Stimulated activated naive CD8-positive, alpha-beta T cell treated with anti-CD3 and anti-CD28 coated beads, Interleukin-15, amount 100 ng/mL, for 72 hours (primary cell): ENCODE data around the gene ZXDB.
"Not testable (repeated sequence)": the region's sequence is repeated elsewhere in the genome, so short reads cannot be mapped to it uniquely, and the experiment has no call there.

ENCODE experiments used
- ATAC-seq: fragments of 150-1000 bp; cut with Tn5 transposase; 2 replicates; pipeline ENCODE4 v1.10.0; 2021; ENCODE audit warnings: mild to moderate bottlenecking, moderate library complexity
- DNase-seq, 2 donors: peaks; one replicate each; pipeline ENCODE4 v3.0.0; 2021 to 2022
- H3K27ac Mint-ChIP-seq, 2 donors: one replicate each; pipeline ENCODE4 v1.8.0; 2022; ENCODE audit warnings: mild to moderate bottlenecking in 2 of 2, mixed read lengths in 2 of 2, moderate library complexity in 2 of 2
- H3K27me3 Mint-ChIP-seq: one replicate; pipeline ENCODE4 v1.8.0; 2022; ENCODE audit warnings: mixed read lengths
- H3K4me1 Mint-ChIP-seq: one replicate; pipeline ENCODE4 v1.8.0; 2022; ENCODE audit warnings: mild to moderate bottlenecking, mixed read lengths
- H3K4me3 Mint-ChIP-seq, 2 donors: one replicate each; pipeline ENCODE4 v1.8.0; 2022; ENCODE audit warnings: mild to moderate bottlenecking in 2 of 2, mixed read lengths in 2 of 2, moderate library complexity in 1 of 2
- H3K9me3 Mint-ChIP-seq, 2 donors: one replicate each; pipeline ENCODE4 v1.8.0; 2022; ENCODE audit warnings: mixed read lengths in 2 of 2

ZXDB gene

DNA sequence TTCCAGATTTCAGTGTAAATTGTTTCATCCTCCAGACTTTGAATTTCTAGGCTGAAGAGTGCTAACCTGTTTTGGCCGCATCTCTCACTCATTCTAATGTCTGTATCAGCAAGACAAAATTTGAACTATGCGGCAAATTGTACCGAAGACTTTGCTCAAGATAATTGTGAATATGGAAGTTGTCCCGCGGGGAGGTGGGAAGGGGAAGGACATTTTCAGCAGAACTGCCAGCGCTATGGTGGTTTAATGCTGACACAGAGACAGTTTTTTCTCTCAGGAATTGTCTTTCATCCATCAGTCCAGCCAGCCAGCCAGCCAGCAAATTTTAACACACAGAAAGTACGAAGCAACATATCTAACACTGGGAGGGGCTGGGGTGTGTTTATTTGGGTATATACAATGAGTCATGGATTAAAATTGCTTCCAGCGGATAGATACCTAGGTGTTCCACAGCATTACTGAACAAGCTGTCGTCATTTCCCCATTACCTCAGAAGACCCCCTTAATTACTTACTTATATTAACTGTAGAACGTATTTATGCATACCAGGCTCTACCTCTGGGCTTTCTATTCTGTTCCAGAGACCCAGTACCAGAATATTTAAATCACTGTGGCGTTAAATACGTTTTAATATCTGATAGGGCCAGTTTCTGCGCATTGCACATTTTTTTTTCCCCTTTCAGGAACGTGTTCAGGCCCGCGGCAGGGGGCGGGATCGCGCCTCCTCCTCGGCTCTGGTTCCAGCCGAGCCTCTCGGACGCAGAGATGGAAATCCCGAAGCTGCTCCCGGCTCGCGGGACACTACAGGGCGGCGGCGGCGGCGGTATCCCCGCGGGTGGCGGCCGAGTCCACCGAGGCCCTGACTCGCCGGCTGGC, at the start of gene ZXDB:
Gene ZXDB, plus strand, starts transcription at position 728 of the 876 bp plus-strand sequence. Its CDS starts 38 bp downstream, at position 766.
- Mint-ChIP-seq H3K4me1 (peaks cover 19% of the 10 kb centered on the region), H3K27ac (peak within 1 kb of the TSS; percentile 96 to 99), H3K4me3 (peak within 1 kb of the TSS; percentile 77 to 91)
- peak; percentile 68 for ATAC-seq
- peak; percentile 5 to 9 for DNase-seq
- not testable (repeated sequence) for H3K9me3 Mint-ChIP-seq, H3K27me3 Mint-ChIP-seq

DNA sequence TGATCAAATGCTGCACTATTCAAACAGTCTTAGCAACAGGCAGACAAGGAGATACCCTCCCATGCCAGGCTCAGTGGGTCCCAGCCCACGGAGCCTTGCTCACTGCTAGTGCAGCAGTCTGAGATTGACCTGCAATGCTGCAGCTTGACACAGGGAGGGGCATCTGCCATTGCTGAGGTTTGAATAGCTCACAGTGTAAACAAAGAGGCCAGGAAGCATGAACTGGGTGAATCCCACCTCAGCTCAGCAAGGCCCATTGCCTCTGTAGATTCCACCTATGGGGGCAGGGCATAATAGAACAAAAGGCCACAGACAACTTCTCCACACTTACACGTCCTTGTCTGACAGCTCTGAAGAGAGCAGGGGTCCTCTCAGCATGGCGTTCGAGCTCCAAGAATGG, 26.6 kb upstream of the ZXDB start:
- Mint-ChIP-seq H3K4me1 (no peaks in the 10 kb centered on the region), H3K4me3 (no peak overlapping the region), H3K9me3 (peaks cover 0 to 2% of the 10 kb centered on the region in 2 donors), H3K27ac (no peak overlapping the region), H3K27me3 (no peaks in the 10 kb centered on the region)
- DNase-seq (no peak), ATAC-seq (no peak)

DNA sequence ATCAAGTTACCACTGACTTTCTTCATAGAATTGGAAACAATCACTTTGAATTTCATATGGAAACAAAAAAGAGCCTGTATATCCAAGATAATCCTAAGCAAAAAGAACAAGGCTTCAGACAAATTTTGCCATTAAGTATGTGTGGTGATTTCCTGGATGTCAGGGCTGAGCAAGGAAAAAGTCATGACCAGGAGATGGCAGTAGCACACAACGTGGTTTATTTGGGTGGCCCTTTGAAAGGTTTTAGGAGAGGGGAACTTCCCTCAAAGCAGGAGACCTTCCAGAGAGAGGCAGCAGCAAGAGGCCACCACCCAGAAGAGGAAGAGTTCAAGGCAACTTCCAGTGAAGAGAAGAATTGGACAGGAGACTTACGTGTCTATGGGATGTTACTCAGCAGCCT, 18.1 kb upstream of the ZXDB start:
- Mint-ChIP-seq H3K9me3 (no peaks in the 10 kb centered on the region), H3K4me1 (peaks cover 6% of the 10 kb centered on the region), H3K27ac (no peak overlapping the region), H3K4me3 (no peak overlapping the region), H3K27me3 (no peaks in the 10 kb centered on the region)
- no peak for DNase-seq
- ATAC-seq, result no peak

DNA sequence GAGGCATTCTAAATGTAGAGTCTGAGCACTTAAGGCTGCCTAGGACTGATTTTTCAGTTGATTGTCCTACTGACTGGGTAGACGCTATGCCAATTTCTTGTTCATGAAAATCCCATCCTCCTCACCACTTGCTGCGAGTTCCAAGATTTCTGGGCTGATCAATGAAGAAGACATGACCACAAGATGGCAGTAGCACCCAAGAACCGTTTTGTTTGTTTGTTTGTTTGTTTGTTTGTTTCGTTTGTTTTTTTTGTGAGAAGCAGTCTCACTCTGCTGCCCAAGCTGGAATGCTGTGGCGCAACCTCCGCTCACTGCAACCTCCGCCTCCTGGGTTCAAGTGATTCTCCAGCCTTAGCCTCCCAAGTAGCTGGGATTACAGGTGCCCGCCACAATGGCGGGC, 8.9 kb upstream of the ZXDB start:
- DNase-seq, H3K4me1 Mint-ChIP-seq, H3K27me3 Mint-ChIP-seq, H3K4me3 Mint-ChIP-seq, ATAC-seq, H3K9me3 Mint-ChIP-seq, H3K27ac Mint-ChIP-seq: not testable (repeated sequence)

DNA sequence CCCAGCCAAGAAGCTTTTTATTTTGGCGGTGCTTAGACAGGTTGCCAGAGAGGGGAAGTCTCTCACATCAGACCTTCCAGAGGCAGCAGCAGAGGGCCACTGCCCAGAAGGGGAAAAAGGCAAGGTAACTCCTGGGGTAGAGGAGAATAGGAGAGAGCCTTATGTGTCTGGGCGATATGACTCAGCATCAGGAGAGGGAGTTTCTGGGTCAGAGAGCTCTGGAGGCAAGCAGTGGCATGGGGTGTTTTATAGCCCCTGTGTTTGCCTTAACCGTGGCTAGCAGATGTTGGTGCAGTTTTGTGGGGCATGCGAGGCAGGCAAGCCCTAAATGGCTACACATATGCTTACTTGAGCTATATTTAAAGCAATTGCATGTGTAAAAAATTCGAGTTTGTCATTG, 8.3 kb upstream of the ZXDB start:
- peak overlapping the region in 1 of 2 donors; percentile 9 for H3K27ac Mint-ChIP-seq
- H3K4me1 Mint-ChIP-seq, result no peaks in the 10 kb centered on the region
- H3K27me3 Mint-ChIP-seq, result no peaks in the 10 kb centered on the region
- no peak overlapping the region for H3K4me3 Mint-ChIP-seq
- H3K9me3 Mint-ChIP-seq, result no peaks in the 10 kb centered on the region
- DNase-seq (no peak), ATAC-seq (no peak)

DNA sequence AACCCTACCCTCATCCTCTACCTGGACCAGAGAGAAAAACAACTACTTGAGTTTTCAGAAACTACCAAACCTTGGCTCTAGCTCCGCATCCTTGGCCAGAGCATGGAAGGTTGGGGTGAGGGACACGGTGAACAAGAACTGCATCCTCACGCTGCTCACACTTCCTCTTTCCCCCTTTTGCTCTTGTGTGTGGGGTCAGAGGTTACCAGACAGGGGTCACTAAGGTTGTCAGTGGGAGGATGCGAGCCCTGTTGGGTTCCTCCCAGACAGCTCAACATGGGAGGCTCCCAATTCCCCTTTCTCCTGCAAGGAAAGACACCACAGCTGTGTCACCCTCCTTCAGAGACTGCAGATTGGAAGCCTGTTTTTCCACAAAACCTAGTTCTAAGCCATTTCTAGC, 5.5 kb upstream of the ZXDB start:
- H3K9me3 Mint-ChIP-seq, result no peaks in the 10 kb centered on the region
- no peak overlapping the region for H3K27ac Mint-ChIP-seq
- no peaks in the 10 kb centered on the region for H3K4me1 Mint-ChIP-seq
- no peak overlapping the region for H3K4me3 Mint-ChIP-seq
- H3K27me3 Mint-ChIP-seq, result no peaks in the 10 kb centered on the region
- ATAC-seq, result no peak
- no peak for DNase-seq

DNA sequence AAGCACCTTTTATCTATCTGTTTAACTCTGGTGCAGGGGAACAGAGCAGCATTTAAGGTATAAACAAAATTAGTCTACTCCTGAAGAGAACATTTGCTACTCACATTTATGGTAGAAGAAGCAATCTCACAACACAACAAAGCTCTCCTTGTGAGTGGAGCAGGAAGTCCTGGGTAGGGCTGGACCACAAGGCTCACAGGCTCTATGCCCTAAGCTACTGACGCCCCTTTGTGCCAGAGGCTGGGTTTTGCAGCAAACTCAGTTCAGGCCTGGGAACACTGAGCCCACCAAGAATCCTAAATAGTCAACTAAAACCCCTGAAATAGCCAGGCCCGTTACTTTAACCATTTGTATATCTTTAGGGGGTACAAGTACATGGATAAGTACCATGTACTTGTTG, 4.7 kb upstream of the ZXDB start:
- DNase-seq, result no peak
- Mint-ChIP-seq H3K4me3 (no peak overlapping the region), H3K4me1 (no peaks in the 10 kb centered on the region), H3K27me3 (no peaks in the 10 kb centered on the region), H3K9me3 (no peaks in the 10 kb centered on the region), H3K27ac (no peak overlapping the region)
- ATAC-seq, result no peak

DNA sequence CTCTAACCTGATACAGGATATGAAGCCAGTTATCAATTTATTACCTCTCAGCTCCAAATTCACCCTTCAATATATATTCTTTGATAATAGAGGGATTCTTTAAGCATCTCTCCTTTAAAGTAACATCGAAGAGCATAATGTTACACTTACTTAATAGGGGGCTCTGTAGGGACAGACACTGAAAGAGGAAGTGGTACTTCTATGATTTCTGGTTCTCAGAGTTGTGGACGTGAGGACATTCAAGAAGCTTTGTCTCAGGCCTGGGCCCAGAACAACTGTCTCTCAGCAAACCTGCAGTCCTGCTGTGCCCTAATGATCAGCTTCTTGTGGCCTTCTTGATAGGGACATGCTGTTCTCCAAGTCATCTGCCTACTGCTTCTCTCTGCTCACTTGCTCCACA, 4.2 kb upstream of the ZXDB start:
- no peak for ATAC-seq
- no peaks in the 10 kb centered on the region for H3K4me1 Mint-ChIP-seq
- no peaks in the 10 kb centered on the region for H3K9me3 Mint-ChIP-seq
- H3K27me3 Mint-ChIP-seq, result no peaks in the 10 kb centered on the region
- no peak overlapping the region for H3K4me3 Mint-ChIP-seq
- H3K27ac Mint-ChIP-seq, result no peak overlapping the region
- DNase-seq, result no peak

DNA sequence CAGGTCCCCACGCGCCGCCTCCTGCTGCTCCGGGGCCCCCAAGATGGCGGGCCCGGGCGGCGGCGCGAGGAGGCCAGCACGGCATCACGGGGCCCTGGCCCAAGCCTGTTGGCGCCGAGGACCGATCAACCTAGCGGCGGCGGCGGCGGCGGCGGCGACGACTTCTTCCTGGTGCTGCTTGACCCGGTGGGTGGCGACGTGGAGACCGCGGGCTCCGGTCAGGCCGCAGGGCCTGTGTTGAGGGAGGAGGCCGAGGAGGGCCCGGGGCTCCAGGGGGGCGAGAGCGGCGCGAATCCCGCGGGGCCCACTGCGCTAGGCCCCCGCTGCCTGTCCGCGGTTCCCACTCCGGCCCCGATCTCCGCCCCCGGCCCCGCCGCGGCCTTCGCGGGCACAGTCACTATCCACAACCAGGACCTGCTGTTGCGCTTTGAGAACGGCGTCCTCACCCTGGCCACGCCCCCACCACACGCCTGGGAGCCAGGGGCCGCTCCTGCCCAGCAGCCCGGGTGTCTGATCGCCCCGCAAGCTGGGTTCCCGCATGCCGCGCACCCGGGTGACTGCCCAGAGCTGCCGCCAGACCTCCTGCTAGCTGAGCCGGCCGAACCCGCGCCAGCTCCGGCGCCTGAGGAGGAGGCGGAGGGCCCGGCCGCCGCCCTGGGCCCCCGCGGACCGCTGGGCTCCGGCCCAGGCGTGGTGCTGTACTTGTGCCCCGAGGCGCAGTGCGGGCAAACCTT, 516 bp downstream of the ZXDB start:
- DNase-seq (peak; percentile 47 to 51), ATAC-seq (peak; percentile 86)
- H3K9me3 Mint-ChIP-seq, H3K27me3 Mint-ChIP-seq, H3K27ac Mint-ChIP-seq: not testable (repeated sequence)
- Mint-ChIP-seq H3K4me1 (peaks cover 22% of the 10 kb centered on the region), H3K4me3 (peak overlapping the region; percentile 44 to 68)

DNA sequence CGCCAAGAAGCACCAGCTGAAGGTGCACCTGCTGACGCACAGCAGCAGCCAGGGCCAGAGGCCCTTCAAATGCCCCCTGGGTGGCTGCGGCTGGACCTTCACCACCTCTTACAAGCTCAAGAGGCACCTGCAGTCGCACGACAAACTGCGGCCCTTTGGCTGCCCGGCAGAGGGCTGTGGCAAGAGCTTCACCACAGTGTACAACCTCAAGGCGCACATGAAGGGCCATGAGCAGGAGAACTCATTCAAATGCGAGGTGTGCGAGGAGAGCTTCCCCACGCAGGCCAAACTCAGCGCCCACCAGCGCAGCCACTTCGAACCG, 1.0 kb downstream of the ZXDB start:
- H3K4me1 Mint-ChIP-seq, result peaks cover 22% of the 10 kb centered on the region
- DNase-seq (peak; percentile 13 to 46), ATAC-seq (peak; percentile 61)
- H3K27me3 Mint-ChIP-seq, H3K9me3 Mint-ChIP-seq: not testable (repeated sequence)
- peak overlapping the region; percentile 44 to 59 for H3K4me3 Mint-ChIP-seq
- H3K27ac Mint-ChIP-seq, result peak overlapping the region in 1 of 2 donors; percentile 12

DNA sequence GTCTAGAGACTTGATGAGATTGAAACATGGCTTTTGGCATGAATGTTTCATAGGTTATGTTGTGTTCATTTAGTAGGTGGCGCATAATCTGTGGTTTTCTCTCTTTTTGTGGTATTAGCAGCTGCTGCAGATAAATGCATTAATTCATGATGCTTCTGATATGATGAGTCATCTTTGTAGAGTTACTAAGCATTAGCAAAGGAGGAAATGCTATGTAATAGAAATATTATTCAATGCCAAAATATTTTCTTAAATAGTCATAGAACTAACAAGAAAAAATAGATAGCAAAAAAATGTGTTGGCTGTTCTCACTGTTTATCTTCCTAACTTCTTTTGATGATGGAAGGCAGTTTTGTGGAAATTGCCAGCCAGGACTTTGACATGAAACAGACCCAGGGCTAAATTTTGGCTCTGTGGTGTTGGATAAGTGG, 3.6 kb downstream of the ZXDB start:
- no peak for ATAC-seq
- H3K9me3 Mint-ChIP-seq, result peaks cover 6 to 8% of the 10 kb centered on the region in 2 donors
- H3K27ac Mint-ChIP-seq, result peak overlapping the region; percentile 22 to 63
- no peak for DNase-seq
- peaks cover 22% of the 10 kb centered on the region for H3K4me1 Mint-ChIP-seq
- no peaks in the 10 kb centered on the region for H3K27me3 Mint-ChIP-seq
- H3K4me3 Mint-ChIP-seq, result peak overlapping the region; percentile 36 to 76

DNA sequence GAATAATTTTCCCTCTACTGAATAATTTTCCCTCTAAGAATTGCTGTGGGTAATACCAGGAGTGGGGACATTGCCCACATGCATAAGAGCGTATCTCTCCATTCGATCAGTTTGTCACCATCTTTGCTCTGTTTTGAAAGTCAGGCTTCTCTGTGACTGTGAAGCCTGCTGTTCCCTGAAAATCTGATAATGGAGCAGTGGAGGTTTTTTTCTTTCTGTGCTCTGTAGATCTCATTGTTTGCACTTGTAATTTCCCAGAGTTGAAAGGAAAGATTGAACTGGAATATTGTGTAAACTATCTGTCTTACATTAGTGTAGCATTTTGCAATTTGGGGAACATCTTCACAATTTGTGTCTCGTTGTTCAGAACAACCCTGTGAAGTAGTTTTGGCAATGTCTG, 4.3 kb downstream of the ZXDB start:
- peak overlapping the region; percentile 45 to 56 for H3K4me3 Mint-ChIP-seq
- H3K27ac Mint-ChIP-seq, result peak overlapping the region in 1 of 2 donors; percentile 1
- peaks cover 6 to 8% of the 10 kb centered on the region in 2 donors for H3K9me3 Mint-ChIP-seq
- no peaks in the 10 kb centered on the region for H3K27me3 Mint-ChIP-seq
- H3K4me1 Mint-ChIP-seq, result peaks cover 22% of the 10 kb centered on the region
- ATAC-seq (no peak), DNase-seq (no peak)

DNA sequence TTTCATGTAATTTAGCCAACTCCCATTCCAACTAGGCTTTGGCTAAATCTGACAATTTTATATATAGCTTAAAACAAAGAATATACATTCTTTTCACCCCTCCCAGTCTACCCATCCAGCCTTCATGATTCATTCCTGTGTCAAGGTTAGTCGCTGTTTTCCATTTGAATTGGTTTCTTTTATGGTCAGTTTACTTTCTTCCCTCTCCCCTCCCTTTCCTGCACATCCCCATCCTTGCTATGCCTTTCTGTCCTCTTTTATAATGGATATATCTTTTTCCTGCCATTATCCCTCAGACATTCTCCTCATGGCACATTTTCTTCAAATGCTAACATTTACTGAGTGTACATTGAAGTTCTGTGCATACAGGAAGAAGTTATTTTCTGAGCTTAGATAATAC, 4.7 kb downstream of the ZXDB start:
- peaks cover 6 to 8% of the 10 kb centered on the region in 2 donors for H3K9me3 Mint-ChIP-seq
- no peak for ATAC-seq
- DNase-seq, result no peak
- peak overlapping the region; percentile 37 to 45 for H3K4me3 Mint-ChIP-seq
- peaks cover 22% of the 10 kb centered on the region for H3K4me1 Mint-ChIP-seq
- no peaks in the 10 kb centered on the region for H3K27me3 Mint-ChIP-seq
- H3K27ac Mint-ChIP-seq, result no peak overlapping the region

DNA sequence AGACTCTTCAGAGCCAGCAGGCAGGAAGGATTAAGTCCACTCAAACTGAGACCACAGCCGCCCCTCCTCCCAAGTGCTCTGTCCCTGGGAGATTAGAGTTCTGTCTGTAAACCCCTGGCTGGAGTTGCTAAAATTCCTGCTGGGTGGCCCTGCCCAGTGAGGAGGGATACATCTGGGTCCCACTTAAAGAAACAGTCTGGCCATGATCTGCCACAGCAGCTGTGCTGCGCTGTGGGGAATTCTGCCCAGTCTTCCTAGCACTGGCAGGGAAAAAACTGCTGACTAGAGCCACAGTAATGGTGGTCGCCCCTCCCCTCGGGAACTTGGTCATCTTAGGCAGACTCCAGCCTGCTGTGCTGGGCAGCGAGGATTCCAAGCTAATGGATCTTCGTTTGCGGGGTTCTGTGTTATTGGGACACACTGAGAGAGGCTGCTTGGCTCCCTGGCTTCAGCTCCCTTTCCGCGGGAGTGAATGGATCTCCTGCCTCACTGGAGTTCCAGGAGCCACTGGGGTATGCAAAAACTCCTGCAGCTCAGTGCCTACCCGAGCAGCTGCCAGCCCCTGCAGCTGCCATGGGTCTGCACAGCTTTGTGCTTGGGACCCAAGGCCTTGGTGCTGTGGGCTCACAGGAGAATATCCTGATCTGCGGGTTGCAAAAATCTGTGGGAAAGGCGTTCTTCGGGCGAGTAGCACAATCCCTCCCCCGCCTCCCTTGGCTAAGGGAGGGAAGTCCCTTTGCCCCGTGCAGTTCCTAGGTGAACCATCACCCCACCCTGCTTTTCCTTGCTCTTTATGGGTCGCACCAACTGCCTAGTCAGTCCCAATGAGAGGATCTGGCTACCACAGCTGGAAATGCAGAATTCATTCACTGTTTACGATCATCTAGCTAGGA, 15.7 kb downstream of the ZXDB start:
- DNase-seq (no peak), ATAC-seq (no peak)
- peaks cover 13 to 28% of the 10 kb centered on the region in 2 donors for H3K9me3 Mint-ChIP-seq
- no peak overlapping the region for H3K4me3 Mint-ChIP-seq
- no peaks in the 10 kb centered on the region for H3K4me1 Mint-ChIP-seq
- no peak overlapping the region for H3K27ac Mint-ChIP-seq
- H3K27me3 Mint-ChIP-seq, result no peaks in the 10 kb centered on the region

DNA sequence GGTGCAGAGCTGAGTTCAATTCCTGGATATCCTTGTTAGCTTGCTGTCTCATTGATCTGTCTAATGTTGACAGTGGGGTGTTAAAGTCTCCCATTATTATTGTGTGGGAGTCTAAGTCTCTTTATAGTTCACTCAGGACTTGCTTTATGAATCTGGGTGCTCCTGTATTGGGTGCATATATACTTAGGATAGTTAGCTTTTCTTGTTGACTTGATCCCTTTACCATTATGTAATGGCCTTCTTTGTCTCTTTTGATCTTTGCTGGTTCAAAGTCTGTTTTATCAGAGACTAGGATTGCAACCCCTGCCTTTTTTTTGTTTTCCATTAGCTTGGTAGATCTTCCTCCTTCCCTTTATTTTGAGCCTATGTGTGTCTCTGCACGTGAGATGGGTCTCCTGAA, 21.5 kb downstream of the ZXDB start:
- peaks cover 8 to 50% of the 10 kb centered on the region in 2 donors for H3K9me3 Mint-ChIP-seq
- not testable (repeated sequence) for H3K4me3 Mint-ChIP-seq, H3K27ac Mint-ChIP-seq, H3K4me1 Mint-ChIP-seq, H3K27me3 Mint-ChIP-seq, ATAC-seq, DNase-seq
